Stimulated activated CD8-positive, alpha-beta memory T cell treated with anti-CD3 and anti-CD28 coated beads, Interleukin-4, amount 100 ng/mL, for 1 hour (primary cell): ENCODE measurements around the gene CA14.
"Not testable (repeated sequence)": the region's sequence is repeated elsewhere in the genome, so short reads cannot be mapped to it uniquely, and the experiment has no call there.

Source experiments
- DNase-seq, 2 donors: peaks; one replicate each; pipeline ENCODE4 v3.0.0-alpha.2; 2020; ENCODE audit warnings: low read depth in 2 of 2, low spot score in 1 of 2

Gene CA14

GRCh38 chr1:150235852-150236613 is 21.5 kb upstream of the CA14 start, which contains the start of gene ANP32E:
Gene ANP32E, minus strand, starts transcription at chr1:150236112. Its CDS starts 326 bp downstream, at chr1:150235786.
- DNase-seq: peak; percentile 73 to 85

GRCh38 chr1:150236614-150237100 is 20.9 kb upstream of the CA14 start:
- no peak for DNase-seq

GRCh38 chr1:150237176-150237575 is 20.4 kb upstream of the CA14 start:
- DNase-seq: not testable (repeated sequence)

GRCh38 chr1:150237746-150238145 is 19.8 kb upstream of the CA14 start:
- no peak for DNase-seq

GRCh38 chr1:150243003-150243402 is 14.6 kb upstream of the CA14 start:
- DNase-seq: no peak

GRCh38 chr1:150249936-150250335 is 7.6 kb upstream of the CA14 start:
- DNase-seq: no peak

- DNase-seq: no peak
Observed at GRCh38 chr1:150256198-150256553, 1.4 kb upstream of the CA14 start.

GRCh38 chr1:150256554-150257341 is 826 bp upstream of the CA14 start:
- no peak for DNase-seq

- no peak for DNase-seq
Observed at GRCh38 chr1:150259217-150259616, 1.6 kb downstream of the CA14 start.

GRCh38 chr1:150259758-150260669 is 2.4 kb downstream of the CA14 start:
- no peak for DNase-seq

- no peak for DNase-seq
Observed at GRCh38 chr1:150261367-150261766, 3.8 kb downstream of the CA14 start.

GRCh38 chr1:150262388-150263320 is 5.1 kb downstream of the CA14 start:
- no peak for DNase-seq

- no peak for DNase-seq
Observed at GRCh38 chr1:150263549-150263948, 6.0 kb downstream of the CA14 start.

- no peak for DNase-seq
Observed at GRCh38 chr1:150267896-150268295, 10.3 kb downstream of the CA14 start.

- no peak for DNase-seq
Observed at GRCh38 chr1:150268340-150268704, 10.7 kb downstream of the CA14 start.

GRCh38 chr1:150268705-150269403 is 11.3 kb downstream of the CA14 start, which contains the start of gene APH1A:
Gene APH1A, minus strand, starts transcription at chr1:150269016. Its CDS starts 206 bp downstream, at chr1:150268810.
- peak; percentile 77 to 85 for DNase-seq

- no peak for DNase-seq
Observed at GRCh38 chr1:150269451-150269850, 11.9 kb downstream of the CA14 start.

GRCh38 chr1:150271291-150271959 is 13.9 kb downstream of the CA14 start:
- no peak for DNase-seq

- no peak for DNase-seq
Observed at GRCh38 chr1:150273311-150273710, 15.7 kb downstream of the CA14 start.
